CD4-positive, alpha-beta T cell (primary cell): ENCODE data around the gene AGAP1. TPM values are rescaled to one million over a fixed set of nuclear protein-coding genes. Genes with fewer than 3 reads are reported as not detected.

Source experiments
- ATAC-seq: fragments of 200-7000 bp; cut with Tn5 transposase; one replicate; pipeline ENCODE4 v1.10.0; 2022; ENCODE audit warnings: mild to moderate bottlenecking; ENCODE audit not compliant: poor library complexity
- CTCF ChIA-PET: fragments of 350-600 bp; sonication (Branson Sonifier 250); formaldehyde crosslinking; loops from one replicate; lab custom pipeline; 2021; ENCODE audit warnings: antibody characterized with exemption, inconsistent platforms; lab: Charles Lee
- POLR2A ChIA-PET: fragments of 350-600 bp; sonication (Branson Sonifier 250); formaldehyde crosslinking; loops from one replicate; lab custom pipeline; 2021; ENCODE audit warnings: antibody characterized with exemption, inconsistent platforms; lab: Charles Lee
- DNase-seq, 14 experiments: peaks; one replicate each; pipeline ENCODE4 v3.0.0-alpha.2; 2013 to 2020; ENCODE audit warnings: mixed read lengths in 2 of 14
- H3K27ac ChIP-seq, 2 donors: one replicate each; pipeline versions ENCODE4 v1.5.1 to v1.7.0; 2013; ENCODE audit warnings: low read length in 2 of 2, low read depth in 1 of 2, mild to moderate bottlenecking in 1 of 2
- H3K27me3 ChIP-seq, 2 experiments: 1 replicate in 1 of 2; 2 replicates in 1 of 2; pipeline versions ENCODE4 v1.6.1 to v1.7.0; 2013; ENCODE audit warnings: low read length in 2 of 2, control low read depth in 1 of 2, mild to moderate bottlenecking in 1 of 2, moderate library complexity in 1 of 2; ENCODE audit not compliant: insufficient read depth in 2 of 2, control insufficient read depth in 1 of 2
- H3K36me3 ChIP-seq: one replicate; pipeline ENCODE4 v1.6.1; 2013; ENCODE audit warnings: low read length, control low read depth; ENCODE audit not compliant: insufficient read depth
- H3K4me1 ChIP-seq: one replicate; pipeline ENCODE4 v1.6.1; 2013; ENCODE audit warnings: low read length, control low read depth; ENCODE audit not compliant: insufficient read depth
- H3K4me3 ChIP-seq: one replicate; pipeline ENCODE4 v1.5.1; 2013; ENCODE audit warnings: mild to moderate bottlenecking, low read length, moderate library complexity
- H3K9me3 ChIP-seq, 2 experiments: 1 replicate in 1 of 2; 2 replicates in 1 of 2; pipeline versions ENCODE4 v1.6.1 to v1.7.0; 2013; ENCODE audit warnings: low read length in 2 of 2, mild to moderate bottlenecking in 2 of 2, control low read depth in 1 of 2, moderate library complexity in 1 of 2; ENCODE audit not compliant: control insufficient read depth in 1 of 2, insufficient read depth in 1 of 2
- H3K27ac Mint-ChIP-seq: one replicate; pipeline ENCODE4 v1.8.0; 2020; ENCODE audit warnings: mixed read lengths
- H3K27me3 Mint-ChIP-seq: one replicate; pipeline ENCODE4 v1.8.0; 2021; ENCODE audit warnings: mixed read lengths
- H3K36me3 Mint-ChIP-seq: one replicate; pipeline ENCODE4 v1.8.0; 2021; ENCODE audit warnings: low read depth, mixed read lengths
- H3K4me1 Mint-ChIP-seq: one replicate; pipeline ENCODE4 v1.8.0; 2021; ENCODE audit warnings: low read depth, mixed read lengths
- H3K4me3 Mint-ChIP-seq: one replicate; pipeline ENCODE4 v1.8.0; 2020; ENCODE audit warnings: mild to moderate bottlenecking, mixed read lengths
- H3K9me3 Mint-ChIP-seq: one replicate; pipeline ENCODE4 v1.8.0; 2020; ENCODE audit warnings: mixed read lengths
- CTCF ChIP-seq: fragments of 200-600 bp; IDR thresholded peaks from one replicate; pipeline ENCODE4 v1.8.0; 2022; ENCODE audit warnings: antibody characterized with exemption, mild to moderate bottlenecking
- intact Hi-C, 2 experiments: fragments of 100-400 bp; cut with DNase I in 1 of 2; cut with micrococcal nuclease in 1 of 2; formaldehyde crosslinking; loops; one replicate each; pipeline versions ENCODE4 v1.15.1 to v1.9.0; 2023 to 2025; cut with DNase I, micrococcal nuclease
- total RNA-seq, 174 experiments: library from RNA in 2 of 174; stranded (reverse) in 2 of 174; gene quantifications; one replicate each; pipeline ENCODE4 v1.2.3 and lab custom pipeline; 2021 to 2026

The AGAP1 gene
- total RNA-seq, 2 experiments from 2014 or later: 2.6 to 3.1 TPM

- Mint-ChIP-seq H3K4me1 (no peaks in the 10 kb centered on the region), H3K36me3 (no peaks in the 10 kb centered on the region), H3K9me3 (no peaks in the 10 kb centered on the region), H3K4me3 (no peak overlapping the region), H3K27ac (no peak overlapping the region), H3K27me3 (peaks cover 94% of the 10 kb centered on the region)
- no peak for ATAC-seq
- peaks cover 0 to 9% of the 10 kb centered on the region in 2 experiments for H3K9me3 ChIP-seq
- POLR2A ChIA-PET: no interaction called here
- intact Hi-C loops: no loop called here
- H3K27ac ChIP-seq: no peak overlapping the region
- H3K4me1 ChIP-seq: no peaks in the 10 kb centered on the region
- peaks cover 19 to 26% of the 10 kb centered on the region in 2 experiments for H3K27me3 ChIP-seq
- no peak for DNase-seq
- no peak overlapping the region for H3K4me3 ChIP-seq
- no peak for TF ChIP-seq CTCF
- CTCF ChIA-PET: no interaction called here
- H3K36me3 ChIP-seq: no peaks in the 10 kb centered on the region
Observed at GRCh38 chr2:235659767-235660322, 166.0 kb downstream of the AGAP1 start.

- peaks cover 0 to 9% of the 10 kb centered on the region in 2 experiments for H3K9me3 ChIP-seq
- intact Hi-C loops: no loop called here
- POLR2A ChIA-PET: no interaction called here
- no peak overlapping the region for H3K27ac ChIP-seq
- no peak overlapping the region for H3K4me3 ChIP-seq
- peaks cover 14 to 29% of the 10 kb centered on the region in 2 experiments for H3K27me3 ChIP-seq
- H3K36me3 ChIP-seq: no peaks in the 10 kb centered on the region
- Mint-ChIP-seq H3K27me3 (peaks cover 90% of the 10 kb centered on the region), H3K9me3 (no peaks in the 10 kb centered on the region), H3K36me3 (no peaks in the 10 kb centered on the region), H3K4me1 (no peaks in the 10 kb centered on the region), H3K4me3 (no peak overlapping the region), H3K27ac (no peak overlapping the region)
- TF ChIP-seq CTCF: no peak
- ATAC-seq (no peak), DNase-seq (no peak)
- H3K4me1 ChIP-seq: no peaks in the 10 kb centered on the region
- CTCF ChIA-PET: no interaction called here
Observed at GRCh38 chr2:235660484-235661082, 166.7 kb downstream of the AGAP1 start.

DNA sequence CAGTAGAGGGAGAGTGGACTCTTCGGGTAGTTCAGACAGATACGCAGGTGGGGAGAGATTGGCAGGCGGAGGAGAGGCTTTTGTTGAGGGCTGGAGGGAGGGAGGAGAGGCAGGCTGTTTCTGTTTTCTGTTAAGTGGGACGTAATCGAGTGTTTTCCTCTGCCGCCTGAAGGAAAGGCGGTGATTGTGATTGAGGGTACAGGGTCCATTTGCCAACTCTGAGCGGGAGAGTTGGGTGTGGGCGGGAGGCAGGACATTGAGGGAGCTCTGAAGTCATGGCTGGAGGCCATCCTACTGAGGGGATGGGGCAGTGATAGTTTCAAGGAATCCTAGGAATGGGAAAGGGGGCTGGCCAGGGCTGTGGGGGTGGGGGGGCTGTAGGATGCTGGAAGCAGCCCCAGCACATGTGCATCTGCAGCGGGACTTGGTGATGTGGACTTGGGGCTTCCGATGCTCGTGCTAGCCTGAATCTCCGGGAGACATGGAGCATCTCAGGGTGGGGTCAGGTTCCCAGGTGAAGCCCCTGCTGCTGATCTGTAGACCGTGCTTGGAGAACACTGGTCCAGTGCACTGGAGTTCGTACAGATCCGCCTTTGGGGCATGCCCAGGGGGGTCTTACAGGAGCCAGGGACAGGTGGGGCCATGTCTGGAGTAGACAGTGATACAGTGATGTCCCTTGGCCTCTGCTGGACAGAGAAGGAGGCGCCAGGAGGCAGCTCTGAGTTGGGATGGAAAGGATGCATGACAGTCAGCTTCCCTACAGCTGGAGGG is 167.5 kb downstream of the AGAP1 start:
- POLR2A ChIA-PET: no interaction called here
- H3K36me3 Mint-ChIP-seq: no peaks in the 10 kb centered on the region
- Histone ChIP-seq H3K27me3 (peaks cover 18 to 36% of the 10 kb centered on the region in 2 experiments), H3K4me1 (peaks cover 2% of the 10 kb centered on the region), H3K27ac (no peak overlapping the region), H3K4me3 (no peak overlapping the region), H3K36me3 (no peaks in the 10 kb centered on the region), H3K9me3 (peaks cover 0 to 9% of the 10 kb centered on the region in 2 experiments)
- H3K27ac Mint-ChIP-seq: no peak overlapping the region
- peaks cover 90% of the 10 kb centered on the region for H3K27me3 Mint-ChIP-seq
- no peaks in the 10 kb centered on the region for H3K9me3 Mint-ChIP-seq
- CTCF ChIA-PET: no interaction called here
- H3K4me3 Mint-ChIP-seq: no peak overlapping the region
- no peak for ATAC-seq
- DNase-seq: no peak
- TF ChIP-seq CTCF: no peak
- no peaks in the 10 kb centered on the region for H3K4me1 Mint-ChIP-seq
- intact Hi-C loops: no loop called here
